T-helper 9 cell (primary cell): Measurements from ENCODE around the gene ADCY6.

ENCODE experiments used
- DNase-seq: peaks from one replicate; pipeline ENCODE4 v3.0.0-alpha.2; 2020
- total RNA-seq, 2 donors: gene quantifications; one replicate each; lab custom pipeline; 2026; lab: John Stamatoyannopoulos, UW

Gene ADCY6
- total RNA-seq = 0 to 0.21 reads per million in 2 donors

DNA sequence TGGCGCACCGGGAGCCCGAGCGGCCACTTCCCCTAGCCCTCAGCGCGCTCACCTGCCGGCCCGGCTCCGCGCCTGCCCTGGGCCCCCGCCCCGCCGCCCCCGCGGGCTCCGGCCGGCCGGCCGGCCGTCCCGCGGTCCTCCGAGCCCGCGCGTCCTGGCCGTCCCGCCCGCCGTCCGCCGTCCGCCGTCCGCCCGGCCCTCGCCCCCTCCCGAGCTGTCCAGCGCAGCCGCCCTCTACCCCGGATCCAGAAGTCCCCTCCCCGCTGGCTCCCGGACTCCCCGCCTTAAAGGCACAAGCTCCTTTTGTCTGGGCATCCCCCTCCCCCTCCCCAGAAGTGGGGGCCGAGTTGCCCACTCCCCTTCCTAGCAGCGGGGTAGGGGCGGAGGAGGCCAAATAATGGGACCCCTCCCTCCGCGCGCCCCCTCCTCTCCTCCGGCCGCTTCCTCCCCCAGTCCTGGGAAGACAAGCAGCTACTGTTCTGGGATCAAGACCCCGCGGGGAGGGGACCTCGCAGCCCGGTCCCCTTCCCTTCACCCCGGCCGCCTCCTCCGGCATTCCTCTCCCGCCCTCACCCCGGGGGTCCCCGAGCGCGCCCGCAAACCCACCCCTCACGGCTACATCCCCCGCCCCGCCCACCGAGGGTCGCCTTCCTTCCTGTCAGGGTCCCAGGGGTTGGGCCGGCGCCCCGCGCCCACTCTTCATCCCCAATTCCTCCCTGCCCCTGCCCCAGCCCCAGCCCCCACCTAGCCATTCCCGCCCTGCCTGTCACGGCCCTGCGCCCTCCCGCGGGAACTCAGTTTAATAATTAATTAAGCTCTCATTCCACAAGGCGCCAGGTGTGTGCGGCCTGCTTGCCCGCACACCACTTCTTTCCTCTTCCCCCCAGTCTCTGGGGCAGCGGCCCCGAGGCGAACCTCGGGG, at the start of gene ADCY6:
ADCY6 (minus strand) TSS at position 236 of the 922 bp plus-strand sequence. CDS start 5,655 bp downstream, outside the sequence.
- DNase-seq = no peak

DNA sequence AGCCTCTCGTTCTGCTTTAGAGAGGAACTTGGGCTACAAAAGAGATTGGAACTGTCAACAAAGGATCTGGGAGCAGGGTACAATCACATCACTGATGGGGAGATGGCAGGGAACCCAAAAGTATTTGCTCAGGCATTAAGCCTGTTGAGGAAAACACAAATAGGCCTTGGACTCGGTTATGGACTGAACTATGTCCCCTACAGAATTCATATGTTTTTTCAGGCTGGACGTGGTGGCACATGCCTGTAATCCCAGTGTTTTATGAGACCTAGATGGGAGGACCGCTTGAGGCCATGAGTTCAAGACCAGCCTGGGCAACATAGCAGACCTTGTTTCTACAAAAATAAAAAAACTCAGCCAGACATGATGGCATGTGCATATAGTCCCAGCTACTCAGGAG, 49.2 kb upstream of the ADCY6 start:
- no peak for DNase-seq

DNA sequence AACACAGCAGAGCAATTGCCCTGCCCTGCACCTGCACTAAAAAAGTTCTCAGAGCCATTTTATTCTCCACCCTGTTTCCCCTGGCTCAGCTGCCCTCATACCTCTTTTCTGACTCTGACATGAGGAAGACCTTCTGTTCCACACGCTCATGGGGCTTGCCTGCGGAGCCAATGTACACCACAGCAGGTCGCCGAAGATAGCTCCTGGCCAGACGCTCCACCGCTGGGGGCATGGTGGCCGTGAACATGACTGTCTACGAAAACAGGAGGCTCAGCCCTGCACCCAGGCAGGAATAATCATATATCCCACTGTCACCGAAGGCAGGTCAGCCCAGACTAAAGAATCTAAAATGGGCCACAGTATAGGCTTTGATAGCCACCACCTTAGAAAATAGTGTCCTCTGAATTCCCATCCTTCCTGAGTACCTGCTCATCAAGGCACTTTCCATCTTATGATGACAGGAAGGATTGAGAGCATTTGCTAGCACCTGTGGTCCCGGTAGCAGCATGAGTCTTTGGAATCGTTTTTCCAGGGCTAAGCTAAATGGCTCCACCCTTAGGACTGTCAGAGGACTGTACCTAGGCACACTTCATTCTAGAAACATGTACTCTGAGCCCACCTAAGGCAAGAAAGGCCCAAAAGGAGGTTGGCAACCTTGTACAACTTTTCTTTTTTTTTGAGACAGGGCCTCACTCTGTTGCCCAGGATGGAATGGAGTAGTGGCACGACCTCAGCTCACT, 43.6 kb upstream of the ADCY6 start:
- no peak for DNase-seq

DNA sequence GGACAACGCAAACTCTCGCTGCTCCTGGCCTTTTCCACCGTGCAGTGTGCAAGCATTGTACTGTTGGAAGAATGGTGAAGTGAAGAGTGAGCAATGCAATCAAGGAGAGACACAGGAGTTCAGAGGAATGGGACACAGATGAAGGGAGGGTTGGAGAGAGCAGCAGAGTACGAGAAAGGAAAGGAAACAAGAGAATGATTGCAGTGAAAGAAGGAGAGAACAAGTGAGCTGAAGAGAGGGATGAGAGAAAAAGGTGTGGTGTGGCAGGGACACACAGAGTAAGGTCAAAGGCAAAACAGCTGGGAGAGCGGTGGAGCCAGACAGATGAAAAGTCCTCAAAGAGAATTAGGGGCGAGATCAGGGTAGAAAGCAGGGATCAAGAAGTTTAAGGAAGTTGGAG, 42.4 kb upstream of the ADCY6 start:
- DNase-seq = no peak

DNA sequence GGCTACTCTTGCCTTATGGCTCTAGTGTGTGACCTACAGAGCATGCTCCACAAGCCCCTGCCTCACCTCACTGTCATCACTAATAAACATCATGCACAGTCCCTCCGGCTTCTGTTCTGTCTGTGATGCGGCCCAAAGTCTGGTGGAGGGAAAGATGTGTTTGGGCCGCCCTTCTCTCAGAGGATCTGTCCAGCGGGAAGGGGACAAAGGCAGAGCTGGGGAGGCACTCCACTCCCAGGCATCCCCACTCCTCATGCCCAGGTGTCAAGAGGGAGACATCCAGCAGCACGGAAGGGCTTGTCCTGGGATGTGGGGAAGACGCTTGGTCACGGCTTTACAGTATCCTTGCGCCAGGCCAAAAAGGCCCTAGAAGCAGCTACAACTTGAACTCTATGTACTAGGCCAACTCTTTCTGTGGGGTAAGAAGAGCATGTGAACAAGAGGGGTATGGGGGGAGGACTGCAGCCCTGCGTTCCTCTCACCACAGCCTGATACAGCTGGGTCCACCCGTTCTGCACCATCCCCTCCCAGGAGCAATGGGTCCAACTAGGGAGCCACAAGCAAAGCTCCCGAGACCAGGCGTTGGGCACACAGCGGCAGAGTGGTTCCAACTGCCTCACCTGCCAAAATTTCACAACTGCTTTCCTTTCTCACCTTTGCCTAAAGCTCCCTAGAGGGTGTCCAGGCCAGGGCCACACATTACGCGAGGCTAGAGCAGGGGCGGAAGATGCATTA, 40.1 kb upstream of the ADCY6 start:
- no peak for DNase-seq

DNA sequence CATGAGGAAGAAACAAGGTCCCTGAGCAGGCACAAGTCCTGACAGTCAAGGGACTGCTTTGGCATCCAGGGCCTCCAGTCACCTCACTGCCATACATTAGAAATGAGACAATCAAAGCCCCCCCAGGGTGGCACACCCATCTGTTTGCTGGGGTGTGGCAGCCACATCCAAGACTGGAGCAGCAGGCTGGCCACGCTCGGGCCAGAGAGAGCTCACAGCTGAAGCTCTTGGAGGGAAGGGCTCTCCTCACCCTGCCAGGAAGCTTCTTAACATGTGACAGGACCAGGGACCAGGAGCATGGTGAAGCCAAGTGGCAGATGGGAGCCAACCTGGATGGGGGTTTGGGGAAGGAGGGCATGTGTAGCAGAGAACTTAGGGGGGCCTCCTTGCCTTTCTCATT, 39.4 kb upstream of the ADCY6 start:
- no peak for DNase-seq

DNA sequence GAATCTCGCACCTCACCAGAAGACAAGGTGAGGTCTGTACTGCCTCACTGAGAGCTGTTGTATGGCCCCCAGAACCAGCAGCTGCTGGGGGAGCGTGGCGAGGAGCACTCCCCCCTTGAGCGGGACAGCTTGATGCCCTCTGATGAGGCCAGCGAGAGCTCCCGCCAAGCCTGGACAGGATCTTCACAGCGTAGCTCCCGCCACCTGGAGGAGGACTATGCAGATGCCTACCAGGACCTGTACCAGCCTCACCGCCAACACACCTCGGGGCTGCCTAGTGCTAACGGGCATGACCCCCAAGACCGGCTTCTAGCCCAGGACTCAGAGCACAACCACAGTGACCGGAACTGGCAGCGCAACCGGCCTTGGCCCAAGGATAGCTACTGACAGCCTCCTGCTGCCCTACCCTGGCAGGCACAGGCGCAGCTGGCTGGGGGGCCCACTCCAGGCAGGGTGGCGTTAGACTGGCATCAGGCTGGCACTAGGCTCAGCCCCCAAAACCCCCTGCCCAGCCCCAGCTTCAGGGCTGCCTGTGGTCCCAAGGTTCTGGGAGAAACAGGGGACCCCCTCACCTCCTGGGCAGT, 38.7 kb upstream of the ADCY6 start:
- no peak for DNase-seq

DNA sequence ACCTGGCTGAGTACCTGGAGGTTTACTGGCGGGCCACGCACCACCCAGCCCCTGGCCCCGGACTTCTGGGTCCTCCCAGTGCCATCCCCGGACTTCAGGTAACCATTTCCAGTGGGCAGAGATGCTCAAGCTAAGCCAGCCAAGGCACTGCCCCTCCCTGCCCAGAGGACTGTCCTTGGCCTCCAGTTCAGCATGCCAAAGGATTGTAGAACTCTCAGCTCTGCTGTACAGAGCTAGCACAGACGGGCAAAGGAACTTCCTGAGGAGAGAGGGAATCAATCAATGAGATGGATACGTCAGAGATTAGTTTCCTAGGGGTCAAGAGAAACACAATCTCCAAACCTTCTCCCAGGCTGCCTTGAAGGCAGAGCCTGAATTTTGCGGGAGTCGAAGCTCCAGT, 38.1 kb upstream of the ADCY6 start:
- no peak for DNase-seq

DNA sequence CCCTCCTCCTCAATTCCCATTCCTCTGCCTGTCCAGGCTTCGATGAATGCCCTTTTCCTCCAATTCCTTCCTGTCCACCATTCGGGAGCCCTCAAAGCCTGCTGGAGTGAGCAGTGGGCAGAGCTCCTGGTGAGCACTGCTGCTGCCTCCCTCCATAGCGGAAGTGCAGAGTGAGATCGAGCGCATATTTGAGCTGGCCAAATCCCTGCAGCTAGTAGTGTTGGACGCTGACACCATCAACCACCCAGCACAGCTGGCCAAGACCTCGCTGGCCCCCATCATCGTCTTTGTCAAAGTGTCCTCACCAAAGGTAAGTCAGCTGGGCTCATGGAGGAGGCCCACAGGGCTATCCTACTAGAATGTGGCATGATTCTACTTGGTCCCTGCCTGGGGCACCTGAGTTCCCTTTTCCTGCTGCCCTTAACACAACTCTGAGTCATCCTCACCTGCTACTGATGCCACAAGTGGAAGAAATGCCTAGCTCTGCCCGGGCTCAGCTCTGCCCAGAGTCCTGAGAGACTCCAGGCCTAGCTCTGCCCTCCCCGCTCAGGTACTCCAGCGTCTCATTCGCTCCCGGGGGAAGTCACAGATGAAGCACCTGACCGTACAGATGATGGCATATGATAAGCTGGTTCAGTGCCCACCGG, 37.4 kb upstream of the ADCY6 start:
- DNase-seq = no peak

DNA sequence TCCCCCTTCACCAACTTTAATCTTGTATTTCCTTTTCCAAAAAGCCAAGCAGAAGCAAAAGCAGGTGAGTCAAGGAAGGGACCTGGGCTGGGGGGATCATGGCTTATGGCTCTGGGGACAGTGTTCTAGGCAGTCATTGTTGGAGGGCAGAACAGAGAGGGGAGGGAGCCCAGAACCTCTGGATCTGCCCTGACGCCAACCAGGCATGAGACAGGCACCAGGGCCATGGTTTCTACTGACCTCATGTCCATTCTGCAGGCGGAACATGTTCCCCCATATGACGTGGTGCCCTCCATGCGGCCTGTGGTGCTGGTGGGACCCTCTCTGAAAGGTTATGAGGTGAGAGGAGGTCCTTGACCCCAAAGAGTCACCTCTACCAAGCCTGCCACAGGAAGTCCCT, 36.0 kb upstream of the ADCY6 start:
- DNase-seq = no peak

DNA sequence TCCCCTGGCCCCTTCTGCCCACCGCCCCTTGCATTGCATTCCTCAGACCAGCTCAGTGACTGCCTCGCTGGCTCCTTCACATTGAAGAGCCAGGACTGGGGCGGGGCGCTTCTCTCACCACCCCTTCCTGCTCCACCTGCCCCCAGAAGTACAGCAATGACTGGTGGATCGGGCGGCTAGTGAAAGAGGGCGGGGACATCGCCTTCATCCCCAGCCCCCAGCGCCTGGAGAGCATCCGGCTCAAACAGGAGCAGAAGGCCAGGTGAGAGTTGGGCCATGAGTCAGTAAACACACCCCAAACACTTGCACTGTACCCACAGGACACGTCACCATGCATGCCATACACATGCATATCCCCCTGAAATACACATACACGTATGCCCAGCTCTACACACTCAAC, 35.2 kb upstream of the ADCY6 start:
- no peak for DNase-seq

DNA sequence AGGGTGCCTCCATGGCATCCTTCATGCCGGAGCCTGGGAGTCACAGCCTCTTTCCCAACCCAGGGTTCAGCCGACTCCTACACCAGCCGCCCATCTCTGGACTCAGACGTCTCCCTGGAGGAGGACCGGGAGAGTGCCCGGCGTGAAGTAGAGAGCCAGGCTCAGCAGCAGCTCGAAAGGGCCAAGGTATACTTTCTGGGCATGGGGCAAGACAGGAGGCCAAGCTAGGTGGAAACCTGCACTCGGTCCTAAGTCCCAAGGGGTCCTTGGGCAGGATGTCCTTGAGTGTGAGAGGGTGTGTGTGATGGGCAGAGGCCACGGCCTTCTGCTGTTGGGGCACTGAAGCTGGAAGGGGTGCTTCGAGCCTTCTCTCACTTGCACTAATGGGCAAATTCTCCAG, 34.4 kb upstream of the ADCY6 start:
- no peak for DNase-seq

DNA sequence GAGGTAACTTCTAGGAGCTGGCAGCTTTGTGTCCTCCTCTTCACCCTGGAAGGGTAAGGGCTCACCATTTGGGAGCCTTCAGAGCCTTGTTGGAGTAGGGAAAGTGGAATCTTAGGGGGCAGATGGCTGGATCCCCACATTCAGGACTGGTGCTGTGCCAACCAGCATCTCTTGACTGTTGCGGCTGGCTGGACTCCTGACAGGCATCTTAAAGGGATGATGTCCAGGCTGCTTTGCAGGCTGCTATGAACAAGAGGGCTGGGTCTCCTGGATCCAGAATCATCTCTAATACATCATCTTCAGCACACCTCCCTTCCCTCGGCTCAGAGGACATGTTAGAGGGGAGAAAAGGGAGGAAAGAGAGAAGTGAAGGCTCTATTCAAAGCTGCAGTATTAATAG, 33.8 kb upstream of the ADCY6 start:
- DNase-seq = no peak

DNA sequence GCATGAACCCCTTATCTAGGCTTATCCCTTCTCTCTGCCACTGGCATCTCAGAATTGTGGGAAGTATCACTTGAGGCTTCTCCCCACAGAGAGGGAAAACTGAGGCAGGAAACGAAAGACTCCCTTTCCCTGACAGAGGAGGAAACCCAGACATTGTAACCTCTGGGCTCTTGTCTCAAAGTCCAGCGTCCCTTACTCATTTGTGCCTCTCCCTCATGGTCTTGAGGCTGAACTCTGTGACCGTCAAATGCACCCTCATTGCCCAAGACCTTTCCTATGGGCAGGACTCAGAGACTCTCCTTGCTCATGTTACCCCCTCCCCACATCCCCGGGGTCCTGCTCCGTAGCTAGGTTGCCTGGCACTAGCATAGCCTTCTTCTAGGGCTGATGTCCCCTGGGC, 33.2 kb upstream of the ADCY6 start:
- DNase-seq = no peak

DNA sequence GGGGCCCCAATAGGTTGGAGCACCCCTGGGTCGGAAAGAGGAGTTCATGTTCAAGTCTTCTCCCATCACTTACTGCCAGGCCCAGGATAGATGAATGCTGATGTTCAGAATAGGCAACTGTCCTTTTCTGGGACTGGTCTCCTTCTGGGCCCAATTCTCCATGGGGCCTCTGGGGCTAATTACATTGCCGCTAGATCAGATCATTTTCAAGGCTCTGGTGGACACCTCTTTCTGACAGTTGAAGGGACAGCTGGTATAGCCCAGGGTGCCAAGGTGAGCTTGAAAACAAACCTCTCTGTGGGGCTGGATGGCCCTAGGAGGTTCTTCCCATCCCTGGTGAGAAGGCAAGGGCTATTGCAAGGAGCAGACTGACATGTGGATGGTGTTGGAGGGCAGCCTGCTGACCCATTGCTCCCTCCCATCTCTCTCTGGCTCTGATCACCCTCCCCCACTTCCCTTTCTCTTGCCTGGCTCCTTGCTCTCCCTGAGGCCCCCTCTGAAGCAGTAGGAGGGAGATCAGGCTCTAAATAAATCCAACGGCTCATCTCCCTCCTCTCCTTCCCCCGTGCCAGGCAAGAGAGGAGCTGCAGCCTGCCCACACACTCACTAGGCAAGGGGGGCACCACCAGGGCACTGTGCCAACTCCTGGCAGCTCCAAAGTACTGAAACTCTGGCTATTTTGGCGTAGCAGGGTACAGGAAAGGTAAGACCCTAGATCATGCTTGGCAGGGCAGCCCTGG, 31.3 kb upstream of the ADCY6 start:
- DNase-seq = no peak

DNA sequence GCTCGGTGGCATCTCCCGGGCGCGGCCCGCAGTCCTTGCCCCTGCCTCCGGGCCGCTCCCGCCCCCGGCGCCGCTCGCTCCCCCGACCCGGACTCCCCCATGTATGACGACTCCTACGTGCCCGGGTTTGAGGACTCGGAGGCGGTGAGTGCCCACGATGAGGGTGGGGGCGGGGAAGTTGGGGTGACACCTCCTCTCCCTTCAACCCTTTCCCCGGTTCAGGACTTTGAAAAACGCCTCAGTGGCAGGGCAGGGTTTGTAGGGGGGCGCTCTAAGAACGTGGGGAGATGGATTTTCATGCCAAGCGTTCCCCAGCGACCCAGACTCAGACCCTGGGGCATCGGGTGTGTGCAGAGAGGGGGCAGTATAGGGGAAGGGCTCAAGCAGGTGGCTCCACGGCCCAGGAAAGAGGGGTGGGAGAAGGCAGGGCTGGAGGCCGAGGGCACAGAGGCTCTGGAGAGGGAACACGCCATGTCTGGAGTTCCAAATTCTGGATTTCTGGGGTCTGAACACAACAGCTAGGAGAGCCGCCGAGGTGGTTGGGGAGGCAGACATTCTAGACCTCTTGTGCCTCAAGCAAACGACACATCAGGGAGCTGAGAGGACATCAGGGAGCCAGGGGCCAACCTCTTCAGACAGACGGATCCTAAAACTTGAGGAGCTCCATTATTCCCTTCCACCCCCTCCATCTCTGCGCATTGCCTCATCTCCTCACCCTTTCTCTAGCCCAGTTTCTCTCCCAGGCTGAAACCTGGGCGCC, 30.1 kb upstream of the ADCY6 start:
- no peak for DNase-seq

DNA sequence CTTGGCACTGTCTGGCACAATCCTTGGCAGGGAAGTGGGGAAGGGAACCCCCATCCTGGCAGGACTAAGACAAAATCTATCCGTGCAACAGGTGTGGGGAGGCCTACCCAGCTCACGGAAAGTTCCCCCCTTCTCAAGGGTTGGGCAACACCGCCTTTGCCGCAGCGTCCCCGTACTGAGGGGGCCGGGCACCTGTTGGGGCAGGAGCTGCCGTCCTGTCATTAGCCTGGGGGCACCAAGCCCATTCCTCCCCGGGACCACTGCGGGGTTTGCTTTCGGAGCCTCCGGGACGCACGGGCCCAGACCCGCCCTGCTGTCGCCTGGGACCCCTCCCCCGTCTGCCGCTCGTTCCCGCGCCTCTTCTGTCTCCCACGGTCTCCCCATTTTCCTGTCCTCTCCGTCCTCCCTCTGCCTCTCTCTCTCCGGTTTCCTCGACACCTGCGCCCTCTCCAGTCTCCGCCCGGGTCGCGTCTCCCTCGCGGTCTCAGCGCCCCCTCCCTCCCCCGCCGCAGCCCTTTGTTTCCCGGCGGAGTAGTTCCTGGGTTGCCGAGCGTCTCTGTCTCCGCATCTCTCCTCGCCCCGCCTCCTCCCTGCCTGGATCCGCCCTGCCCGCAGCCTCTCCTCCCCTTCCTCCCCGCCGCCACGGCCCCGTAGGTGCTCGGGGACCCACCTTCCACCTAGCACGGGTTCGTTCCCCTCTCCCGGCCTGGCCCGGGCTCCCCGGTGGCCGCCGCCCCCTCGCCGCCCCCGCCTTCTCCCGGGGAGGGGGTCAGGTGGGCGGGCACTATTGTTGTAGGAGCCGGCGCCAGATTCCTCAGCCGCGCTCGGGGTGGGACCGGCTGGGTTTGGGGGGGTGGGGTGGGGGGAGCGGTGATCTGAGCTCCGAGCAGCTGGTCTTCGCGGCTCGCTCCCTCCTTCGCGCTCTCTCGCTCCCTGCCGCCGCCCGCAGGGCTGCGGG, 29.3 kb upstream of the ADCY6 start, which contains the start of gene CACNB3:
CACNB3 (plus strand) TSS at position 624 of the 958 bp plus-strand sequence. CDS start 434 bp downstream, outside the sequence.
- DNase-seq = peak; percentile 79

DNA sequence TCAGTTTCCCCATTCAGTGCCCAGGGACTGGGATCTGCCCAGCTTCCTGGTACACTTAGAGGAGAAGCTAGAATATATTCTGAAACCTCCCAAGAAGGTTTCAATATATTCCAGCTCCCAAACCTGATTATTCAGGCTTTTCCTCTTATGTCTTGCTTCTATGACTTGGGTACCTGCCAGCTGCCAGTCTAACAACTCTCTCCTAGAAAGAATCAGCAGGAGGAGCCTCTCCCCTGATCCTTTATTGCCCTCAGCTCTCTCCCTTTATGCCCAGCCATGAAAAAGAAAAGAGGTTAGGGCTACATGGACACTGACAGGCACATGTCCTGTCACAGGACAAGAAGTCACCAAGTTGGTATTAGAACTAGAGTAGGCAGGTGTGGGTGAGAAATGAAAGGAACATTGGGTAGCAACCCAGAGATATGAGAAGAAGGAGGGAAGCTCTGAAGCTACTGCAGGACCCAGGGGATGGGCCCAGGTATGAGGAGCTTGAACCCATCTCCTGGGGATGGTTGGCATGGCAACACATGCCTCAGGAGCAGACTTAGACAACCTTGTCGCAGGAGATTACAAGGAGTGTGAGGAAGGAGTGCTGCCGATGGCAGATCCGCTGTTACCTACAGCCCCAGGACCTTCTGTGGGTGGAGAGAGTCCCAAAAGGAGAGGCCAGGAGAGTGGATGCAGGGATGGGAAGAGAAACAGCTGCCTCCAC, 27.4 kb upstream of the ADCY6 start:
- no peak for DNase-seq
